Fibroblast of skin of right quadriceps (primary cell): ENCODE data around the gene SCT.

Experiments
- DNase-seq: peaks from one replicate; pipeline ENCODE4 v3.0.0-alpha.2; 2013

Gene SCT

GRCh38 chr11:643849-644738 is 17.1 kb upstream of the SCT start:
- no peak for DNase-seq

GRCh38 chr11:643366-643765 is 16.4 kb upstream of the SCT start:
- DNase-seq, result no peak

GRCh38 chr11:641806-642370 is 14.9 kb upstream of the SCT start:
- DNase-seq, result no peak

DNA sequence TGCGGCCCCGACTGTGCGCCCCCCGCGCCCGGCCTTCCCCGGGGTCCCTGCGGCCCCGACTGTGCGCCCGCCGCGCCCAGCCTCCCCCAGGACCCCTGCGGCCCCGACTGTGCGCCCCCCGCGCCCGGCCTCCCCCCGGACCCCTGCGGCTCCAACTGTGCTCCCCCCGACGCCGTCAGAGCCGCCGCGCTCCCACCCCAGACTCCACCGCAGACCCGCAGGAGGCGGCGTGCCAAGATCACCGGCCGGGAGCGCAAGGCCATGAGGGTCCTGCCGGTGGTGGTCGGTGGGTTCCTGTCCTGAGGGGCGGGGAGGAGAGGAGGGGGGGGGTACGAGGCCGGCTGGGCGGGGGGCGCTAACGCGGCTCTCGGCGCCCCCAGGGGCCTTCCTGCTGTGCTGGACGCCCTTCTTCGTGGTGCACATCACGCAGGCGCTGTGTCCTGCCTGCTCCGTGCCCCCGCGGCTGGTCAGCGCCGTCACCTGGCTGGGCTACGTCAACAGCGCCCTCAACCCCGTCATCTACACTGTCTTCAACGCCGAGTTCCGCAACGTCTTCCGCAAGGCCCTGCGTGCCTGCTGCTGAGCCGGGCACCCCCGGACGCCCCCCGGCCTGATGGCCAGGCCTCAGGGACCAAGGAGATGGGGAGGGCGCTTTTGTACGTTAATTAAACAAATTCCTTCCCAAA is 13.2 kb upstream of the SCT start:
- no peak for DNase-seq

- DNase-seq, result no peak
Measured at GRCh38 chr11:639332-639955, 12.5 kb upstream of the SCT start.

DNA sequence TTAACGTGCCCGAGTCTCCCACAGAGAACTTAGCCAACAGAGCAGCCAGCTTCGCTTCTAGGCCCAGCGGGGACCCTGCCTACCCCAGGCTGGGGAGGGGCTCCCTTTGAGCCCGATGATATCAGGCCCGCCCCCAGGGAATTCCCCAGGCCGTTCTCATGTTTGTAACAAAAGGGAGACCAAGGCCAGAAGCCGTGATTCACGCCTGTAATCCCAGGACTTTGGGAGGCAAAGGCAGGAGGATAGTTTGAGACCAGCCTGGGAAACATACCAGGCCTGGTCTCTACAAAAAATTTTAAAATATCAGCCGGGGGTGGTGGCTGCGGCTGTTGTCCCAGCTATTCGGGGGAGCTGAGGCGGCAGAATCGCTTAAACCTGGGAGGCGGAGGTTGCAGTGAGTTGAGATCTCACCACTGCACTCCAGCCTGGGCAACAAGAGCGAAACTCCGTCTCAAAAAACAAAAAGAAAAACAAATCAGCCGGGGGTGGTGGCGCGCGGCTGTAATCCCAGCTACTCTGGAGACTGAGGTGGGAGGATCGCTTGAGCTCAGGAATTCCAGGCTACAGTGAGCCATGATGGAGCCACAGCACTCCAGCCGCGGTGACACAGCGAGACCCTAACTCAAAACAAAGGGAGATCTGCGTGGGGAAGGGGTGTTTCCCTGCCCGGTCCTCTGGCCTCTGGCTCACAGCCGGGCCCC is 11.8 kb upstream of the SCT start:
- peak; percentile 31 for DNase-seq

DNA sequence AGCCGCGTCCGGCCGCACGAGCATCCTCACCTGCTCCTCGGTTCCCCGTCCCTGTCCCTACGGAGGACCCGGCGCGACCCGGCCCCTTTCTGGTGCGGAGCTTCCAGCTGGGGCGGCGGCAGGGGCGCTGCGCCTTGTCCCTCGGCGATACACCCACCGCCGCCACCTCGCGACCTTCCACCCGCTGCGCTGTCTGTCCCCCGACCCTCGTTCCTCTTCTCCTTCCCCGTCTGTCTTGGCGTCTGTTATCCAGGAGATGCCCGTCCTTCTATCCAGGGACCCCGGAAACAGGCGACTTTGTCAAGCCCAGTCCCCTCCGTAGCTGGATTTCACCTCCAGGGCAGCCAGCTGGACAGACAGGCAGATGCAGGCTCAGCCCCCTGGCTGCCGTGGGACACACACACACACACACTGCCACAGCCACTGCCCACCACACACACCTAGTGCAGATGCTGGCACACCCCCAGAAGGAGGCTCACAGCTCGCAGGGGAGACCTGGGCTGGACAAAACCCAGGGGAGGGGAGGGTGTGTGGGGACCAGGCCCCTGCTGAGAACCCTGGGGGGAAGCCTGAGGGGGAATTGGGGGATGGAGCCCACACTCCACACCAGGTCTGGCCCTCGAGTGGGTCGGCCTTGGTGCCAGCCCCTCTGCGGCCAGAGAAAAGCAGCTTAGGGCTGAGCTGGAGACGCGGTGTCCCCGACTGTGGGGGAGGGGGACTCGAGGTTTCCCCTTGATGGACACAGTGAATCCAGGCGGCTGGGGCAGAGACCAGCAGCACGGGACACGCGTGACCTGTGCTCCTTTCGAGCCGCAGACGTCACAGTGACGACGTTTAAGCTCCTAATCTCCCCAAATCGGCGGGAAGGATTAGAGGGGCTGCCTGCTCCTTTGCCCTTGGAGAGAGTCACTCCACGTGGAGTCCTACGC is 10.9 kb upstream of the SCT start:
- no peak for DNase-seq

- no peak for DNase-seq
Measured at GRCh38 chr11:637333-637592, 10.3 kb upstream of the SCT start.

DNA sequence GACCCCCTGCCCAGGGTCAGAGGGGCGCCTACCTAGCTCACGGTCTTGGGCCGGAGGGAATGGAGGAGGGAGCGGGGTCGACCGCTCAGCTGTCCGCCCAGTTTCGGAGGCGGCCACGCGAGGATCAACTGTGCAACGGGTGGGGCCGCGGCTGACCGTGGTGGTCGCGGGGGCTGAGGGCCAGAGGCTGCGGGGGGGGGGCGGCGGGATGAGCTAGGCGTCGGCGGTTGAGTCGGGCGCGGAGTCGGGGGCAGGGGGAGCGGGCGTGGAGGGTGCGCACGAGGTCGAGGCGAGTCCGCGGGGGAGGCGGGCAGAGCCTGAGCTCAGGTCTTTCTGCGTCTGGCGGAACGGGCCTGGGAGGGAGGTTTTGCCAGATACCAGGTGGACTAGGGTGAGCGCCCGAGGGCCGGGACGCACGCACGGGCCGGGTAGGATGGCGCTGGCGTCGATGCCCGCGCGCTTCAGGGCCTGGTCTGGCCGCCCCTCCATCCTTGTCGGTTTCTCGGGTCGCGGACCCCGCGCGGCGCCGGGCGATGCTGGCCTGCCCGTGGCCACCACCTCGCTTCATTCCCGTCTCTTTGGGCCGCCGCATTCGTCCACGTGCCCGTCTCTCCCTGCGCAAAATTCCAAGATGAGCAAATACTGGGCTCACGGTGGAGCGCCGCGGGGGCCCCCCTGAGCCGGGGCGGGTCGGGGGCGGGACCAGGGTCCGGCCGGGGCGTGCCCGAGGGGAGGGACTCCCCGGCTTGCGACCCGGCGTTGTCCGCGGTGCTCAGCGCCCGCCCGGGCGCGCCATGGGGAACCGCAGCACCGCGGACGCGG is 9.7 kb upstream of the SCT start, which contains the start of gene DRD4:
Gene DRD4 (plus strand): TSS at position 759 of the 822 bp plus-strand sequence. CDS start 36 bp downstream, at position 795.
- no peak for DNase-seq

DNA sequence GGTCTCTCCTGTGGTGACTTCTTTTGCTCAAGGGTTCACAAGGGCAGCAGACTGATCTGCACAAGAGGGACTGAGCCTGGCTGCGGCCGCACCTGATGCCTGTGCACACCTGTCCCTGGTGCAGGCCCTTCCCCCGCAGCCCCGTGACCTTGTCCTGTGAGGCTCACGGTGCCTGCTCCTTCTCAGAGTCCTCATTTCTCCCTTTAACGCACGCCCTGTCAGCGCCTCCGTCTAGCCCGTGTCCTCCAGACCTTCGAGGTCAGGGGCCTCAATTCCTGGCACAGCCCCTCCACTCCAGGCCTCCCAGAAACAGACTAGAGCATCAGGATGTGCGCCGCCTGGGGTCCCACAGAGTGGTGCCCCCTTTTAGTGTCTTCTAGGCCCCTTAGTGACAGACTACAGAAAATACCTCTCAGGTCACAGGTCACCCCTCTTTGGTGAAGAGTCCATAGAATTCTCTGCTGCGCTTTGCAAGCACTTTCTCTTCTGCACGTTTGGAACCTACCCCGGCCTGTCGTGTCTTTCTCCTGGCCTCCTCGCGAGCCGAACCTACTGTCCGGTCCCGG is 9.0 kb upstream of the SCT start:
- no peak for DNase-seq

GRCh38 chr11:630871-631270 is 3.9 kb upstream of the SCT start:
- no peak for DNase-seq

GRCh38 chr11:629237-629583 is 2.2 kb upstream of the SCT start:
- DNase-seq, result no peak

DNA sequence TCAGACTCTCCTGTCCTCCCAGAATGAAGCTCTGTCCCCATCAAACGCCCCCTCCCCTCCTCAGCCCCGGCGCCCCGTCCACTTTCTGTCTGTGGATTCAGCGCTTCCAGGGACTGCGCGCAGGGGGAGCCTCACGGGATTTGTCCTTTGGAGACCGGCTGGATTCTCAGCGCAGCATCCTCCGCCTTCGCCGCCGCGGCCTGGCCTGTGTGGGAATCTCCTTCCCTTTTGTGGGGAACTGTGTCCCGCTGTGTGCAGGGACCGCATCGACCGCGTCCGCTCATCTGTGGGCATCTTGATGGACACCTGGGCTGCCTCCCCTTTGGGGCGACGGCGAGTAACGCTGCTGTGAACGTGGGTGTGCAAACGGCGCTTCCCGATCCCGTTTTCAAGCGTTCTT is 1.1 kb upstream of the SCT start:
- DNase-seq, result no peak

- DNase-seq, result no peak
Measured at GRCh38 chr11:627308-627576, 261 bp upstream of the SCT start.

DNA sequence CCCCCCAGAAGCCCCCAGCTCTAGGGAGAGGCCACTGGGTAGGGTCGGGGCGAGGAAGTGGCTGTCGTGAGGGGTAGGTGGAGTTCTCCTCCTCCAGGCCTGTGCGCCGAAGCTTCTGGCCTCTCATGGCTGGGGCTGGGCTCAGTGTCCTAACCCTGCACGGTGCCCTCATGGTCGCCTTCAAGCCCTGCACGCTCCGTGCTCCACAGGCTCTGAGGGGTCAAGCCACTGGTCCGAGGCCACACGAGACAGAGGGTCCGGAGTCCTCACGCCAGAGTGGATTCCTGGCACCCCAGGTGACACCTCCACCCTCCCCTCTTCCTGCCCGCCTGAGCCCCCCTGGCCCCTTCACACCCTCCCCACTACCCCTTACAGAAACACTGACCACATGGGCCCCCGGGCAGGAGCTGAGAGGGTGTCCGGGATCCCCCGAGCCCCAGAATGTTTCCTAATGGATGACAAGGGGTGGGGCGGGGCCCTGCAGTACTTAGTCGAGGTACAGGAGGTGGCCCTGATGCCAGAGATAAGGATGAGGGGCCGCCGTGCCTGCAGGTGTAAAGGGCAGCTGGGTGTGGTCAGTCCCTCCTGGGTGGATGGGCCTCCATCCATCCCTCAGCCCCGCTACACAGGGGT is 1.2 kb downstream of the SCT start:
- no peak for DNase-seq

- DNase-seq, result no peak
Measured at GRCh38 chr11:624705-625635, 2.0 kb downstream of the SCT start, which contains the start of gene CDHR5. Gene CDHR5 (minus strand): TSS chr11:624955. CDS start chr11:624902, 53 bp downstream.

DNA sequence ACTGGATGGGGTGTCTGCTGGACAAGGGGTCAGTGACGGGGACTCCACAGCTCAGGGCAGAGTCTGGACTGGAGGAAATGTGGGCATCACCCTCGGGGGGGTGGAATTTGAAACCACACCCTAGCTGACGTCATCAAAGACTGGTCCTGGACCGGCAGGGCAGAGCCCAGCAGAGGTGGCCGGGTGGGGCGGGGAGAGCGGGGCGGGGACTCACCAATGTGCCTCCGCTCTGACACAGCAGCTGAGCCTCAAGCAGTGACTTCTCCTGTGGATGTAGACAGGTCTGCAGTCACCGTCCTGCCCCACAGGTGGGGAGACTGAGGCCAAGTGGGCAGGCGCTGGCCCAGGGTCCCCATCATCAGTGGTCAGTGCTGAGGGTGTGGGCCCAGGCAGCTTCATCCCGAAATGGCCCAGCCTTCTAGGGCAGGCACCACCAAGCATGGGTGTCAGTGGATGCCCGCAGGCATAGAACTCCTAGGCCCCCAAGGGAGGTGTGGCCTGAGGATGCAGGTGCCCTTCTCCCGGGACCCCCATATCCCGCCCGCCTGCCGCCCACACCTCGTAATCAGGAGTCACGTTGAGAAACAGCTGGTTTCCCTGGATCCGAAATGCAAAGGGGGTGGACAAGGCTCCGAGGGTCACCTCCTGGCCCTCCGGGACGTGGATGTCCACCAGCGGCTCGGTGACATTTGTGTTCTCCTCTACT is 2.8 kb downstream of the SCT start:
- no peak for DNase-seq

DNA sequence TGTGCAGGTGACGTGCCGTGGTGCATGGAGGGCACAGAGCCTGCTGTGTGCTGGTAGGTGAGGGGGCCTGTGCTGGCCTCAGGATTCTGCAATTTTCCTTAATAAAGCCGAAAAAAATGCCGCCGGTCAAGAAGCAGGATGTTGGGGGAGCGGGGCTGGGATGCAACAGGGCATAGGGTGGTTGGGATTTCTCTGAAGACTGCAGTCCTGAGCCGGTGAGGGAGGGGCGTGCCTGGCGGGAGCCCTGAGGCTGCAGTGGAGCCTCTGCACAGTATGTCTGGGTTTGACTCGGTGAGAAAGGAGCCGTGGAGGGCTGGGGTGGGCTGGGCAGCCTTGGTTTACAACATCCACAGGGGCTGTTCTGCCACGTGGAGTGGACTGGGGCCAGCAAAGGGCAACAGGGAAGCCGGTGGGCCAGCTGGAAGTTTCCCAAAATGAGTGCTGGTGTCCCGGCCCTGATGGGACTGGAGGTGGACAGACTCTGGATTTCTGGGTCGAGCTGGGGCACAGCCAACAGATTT is 3.6 kb downstream of the SCT start:
- DNase-seq, result no peak
